ENCODE results near the gene NRDC. TPM values are rescaled to one million over a fixed set of nuclear protein-coding genes. Genes with fewer than 3 reads are reported as not detected.

Gene NRDC
- total RNA-seq, 1 experiment from 2014 or later: 147 TPM

DNA sequence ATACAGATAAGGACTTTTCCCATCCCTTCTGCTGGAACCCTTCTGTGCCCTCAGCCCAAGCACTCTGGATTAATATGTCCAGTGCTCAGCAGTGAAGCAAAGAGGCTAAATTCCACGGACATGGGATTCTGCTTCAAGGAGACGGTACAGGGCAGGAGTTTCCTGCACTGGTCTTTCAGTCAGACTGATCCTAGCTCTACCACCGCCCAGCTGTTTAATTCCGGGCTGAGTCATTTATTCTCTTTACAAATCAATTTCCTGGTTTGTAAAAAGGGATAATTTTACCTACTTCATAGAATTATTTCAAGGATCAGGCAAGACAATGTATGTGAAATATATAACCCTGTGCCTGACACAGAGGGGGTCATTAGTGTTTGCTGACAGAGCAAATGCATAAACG, 41.6 kb upstream of the NRDC start:
- no peaks in the 10 kb centered on the region for H3K9me3 Mint-ChIP-seq

More for the DNA sequence above, 41.6 kb upstream of the NRDC start:
- H2BK12ac ChIP-seq (ENCODE audit: insufficient read length, low read depth, low read length): no peak overlapping the region
- H3K4me1 ChIP-seq (ENCODE audit: insufficient read depth, low read length): no peaks in the 10 kb centered on the region
- no peaks in the 10 kb centered on the region for H3K79me1 ChIP-seq (ENCODE audit: insufficient read depth, low read depth, low read length, poor library complexity, severe bottlenecking)
- H2AFZ ChIP-seq (ENCODE audit: low read length): no peak overlapping the region
- H3K23me2 ChIP-seq (ENCODE audit: insufficient read length, low read depth, low read length, poor library complexity, severe bottlenecking): no peaks in the 10 kb centered on the region
- no peak overlapping the region for H4K91ac ChIP-seq (ENCODE audit: insufficient read length, low read depth, low read length)
- no peaks in the 10 kb centered on the region for H3K9me3 ChIP-seq (ENCODE audit: control insufficient read depth, low read depth, low read length)
- H3K9ac ChIP-seq (ENCODE audit: extremely low read depth, insufficient read length, low read length): no peak overlapping the region
- Mint-ChIP-seq H3K27ac (peak overlapping the region in 1 of 3 experiments; percentile 27; a peak in 1 of 7 replicates), H3K27me3 (ENCODE audit: low read depth) (no peaks in the 10 kb centered on the region), H3K36me3 (ENCODE audit: insufficient read depth in 1 of 3, low read depth in 3 of 3) (peaks cover 4 to 31% (median 29%) of the 10 kb centered on the region in 3 experiments; a peak in 6 of 7 replicates), H3K4me1 (peaks cover 5 to 13% of the 10 kb centered on the region in 2 experiments), H3K4me3 (no peak overlapping the region)
- no peak overlapping the region for H3K14ac ChIP-seq (ENCODE audit: insufficient read depth, low read length)
- H3T11ph ChIP-seq (ENCODE audit: low read length): no peak overlapping the region
- no CpG with 5 or more reads among the region's 5 CpGs for WGBS (ENCODE audit: extremely low coverage, insufficient read length, low lambda C conversion rate)
- no peak overlapping the region for H3K23ac ChIP-seq (ENCODE audit: insufficient read length, low read depth, low read length)
- no peaks in the 10 kb centered on the region for H4K20me1 ChIP-seq (ENCODE audit: control insufficient read depth, insufficient read depth, insufficient read length)
- DNase-seq: no peak
- H4K8ac ChIP-seq (replicated peaks; ENCODE audit: insufficient read length, low read depth, low read length): no peak overlapping the region
- H3K4ac ChIP-seq (ENCODE audit: low read depth, low read length): no peak overlapping the region
- H2BK120ac ChIP-seq (ENCODE audit: low read depth, low read length, poor library complexity, severe bottlenecking): no peak overlapping the region
- no peak overlapping the region for H2AK5ac ChIP-seq (ENCODE audit: insufficient read length, low read length)
- H3K4me2 ChIP-seq (ENCODE audit: insufficient read depth, insufficient read length, low read length): no peak overlapping the region
- no peak overlapping the region for H3K56ac ChIP-seq (ENCODE audit: insufficient read length, low read depth, low read length)
- no peak overlapping the region for H2BK20ac ChIP-seq (ENCODE audit: low read depth, low read length, poor library complexity, severe bottlenecking)
- no peak overlapping the region for H4K5ac ChIP-seq (ENCODE audit: insufficient read length, low read depth, low read length)
- H3K27ac ChIP-seq (ENCODE audit: insufficient read length, low read depth, low read length): no peak overlapping the region
- H3K27me3 ChIP-seq (ENCODE audit: insufficient read depth, low read length): no peaks in the 10 kb centered on the region
- H3K79me2 ChIP-seq (ENCODE audit: insufficient read depth, low read length): no peaks in the 10 kb centered on the region
- no peak overlapping the region for H2BK5ac ChIP-seq (ENCODE audit: insufficient read length, low read length)
- TF ChIP-seq, protein P1, sequence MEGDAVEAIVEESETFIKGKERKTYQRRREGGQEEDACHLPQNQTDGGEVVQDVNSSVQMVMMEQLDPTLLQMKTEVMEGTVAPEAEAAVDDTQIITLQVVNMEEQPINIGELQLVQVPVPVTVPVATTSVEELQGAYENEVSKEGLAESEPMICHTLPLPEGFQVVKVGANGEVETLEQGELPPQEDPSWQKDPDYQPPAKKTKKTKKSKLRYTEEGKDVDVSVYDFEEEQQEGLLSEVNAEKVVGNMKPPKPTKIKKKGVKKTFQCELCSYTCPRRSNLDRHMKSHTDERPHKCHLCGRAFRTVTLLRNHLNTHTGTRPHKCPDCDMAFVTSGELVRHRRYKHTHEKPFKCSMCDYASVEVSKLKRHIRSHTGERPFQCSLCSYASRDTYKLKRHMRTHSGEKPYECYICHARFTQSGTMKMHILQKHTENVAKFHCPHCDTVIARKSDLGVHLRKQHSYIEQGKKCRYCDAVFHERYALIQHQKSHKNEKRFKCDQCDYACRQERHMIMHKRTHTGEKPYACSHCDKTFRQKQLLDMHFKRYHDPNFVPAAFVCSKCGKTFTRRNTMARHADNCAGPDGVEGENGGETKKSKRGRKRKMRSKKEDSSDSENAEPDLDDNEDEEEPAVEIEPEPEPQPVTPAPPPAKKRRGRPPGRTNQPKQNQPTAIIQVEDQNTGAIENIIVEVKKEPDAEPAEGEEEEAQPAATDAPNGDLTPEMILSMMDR (conservative IDR thresholded peaks at IDR 0.05): no peak
- H2BK15ac ChIP-seq (ENCODE audit: low read depth, low read length): no peak overlapping the region
- H3K18ac ChIP-seq (ENCODE audit: insufficient read length, low read depth, low read length): no peak overlapping the region

Measured in H9 (cell line).